ENCODE results near the gene MTMR11. TPM values are rescaled to one million over a fixed set of nuclear protein-coding genes. Genes with fewer than 3 reads are reported as not detected.

The MTMR11 gene, protein sequence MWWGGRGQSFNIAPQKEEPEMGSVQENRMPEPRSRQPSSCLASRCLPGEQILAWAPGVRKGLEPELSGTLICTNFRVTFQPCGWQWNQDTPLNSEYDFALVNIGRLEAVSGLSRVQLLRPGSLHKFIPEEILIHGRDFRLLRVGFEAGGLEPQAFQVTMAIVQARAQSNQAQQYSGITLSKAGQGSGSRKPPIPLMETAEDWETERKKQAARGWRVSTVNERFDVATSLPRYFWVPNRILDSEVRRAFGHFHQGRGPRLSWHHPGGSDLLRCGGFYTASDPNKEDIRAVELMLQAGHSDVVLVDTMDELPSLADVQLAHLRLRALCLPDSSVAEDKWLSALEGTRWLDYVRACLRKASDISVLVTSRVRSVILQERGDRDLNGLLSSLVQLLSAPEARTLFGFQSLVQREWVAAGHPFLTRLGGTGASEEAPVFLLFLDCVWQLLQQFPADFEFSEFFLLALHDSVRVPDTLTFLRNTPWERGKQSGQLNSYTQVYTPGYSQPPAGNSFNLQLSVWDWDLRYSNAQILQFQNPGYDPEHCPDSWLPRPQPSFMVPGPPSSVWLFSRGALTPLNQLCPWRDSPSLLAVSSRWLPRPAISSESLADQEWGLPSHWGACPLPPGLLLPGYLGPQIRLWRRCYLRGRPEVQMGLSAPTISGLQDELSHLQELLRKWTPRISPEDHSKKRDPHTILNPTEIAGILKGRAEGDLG
- total RNA-seq = 0.16 and 0.94 TPM in 2 replicates

DNA sequence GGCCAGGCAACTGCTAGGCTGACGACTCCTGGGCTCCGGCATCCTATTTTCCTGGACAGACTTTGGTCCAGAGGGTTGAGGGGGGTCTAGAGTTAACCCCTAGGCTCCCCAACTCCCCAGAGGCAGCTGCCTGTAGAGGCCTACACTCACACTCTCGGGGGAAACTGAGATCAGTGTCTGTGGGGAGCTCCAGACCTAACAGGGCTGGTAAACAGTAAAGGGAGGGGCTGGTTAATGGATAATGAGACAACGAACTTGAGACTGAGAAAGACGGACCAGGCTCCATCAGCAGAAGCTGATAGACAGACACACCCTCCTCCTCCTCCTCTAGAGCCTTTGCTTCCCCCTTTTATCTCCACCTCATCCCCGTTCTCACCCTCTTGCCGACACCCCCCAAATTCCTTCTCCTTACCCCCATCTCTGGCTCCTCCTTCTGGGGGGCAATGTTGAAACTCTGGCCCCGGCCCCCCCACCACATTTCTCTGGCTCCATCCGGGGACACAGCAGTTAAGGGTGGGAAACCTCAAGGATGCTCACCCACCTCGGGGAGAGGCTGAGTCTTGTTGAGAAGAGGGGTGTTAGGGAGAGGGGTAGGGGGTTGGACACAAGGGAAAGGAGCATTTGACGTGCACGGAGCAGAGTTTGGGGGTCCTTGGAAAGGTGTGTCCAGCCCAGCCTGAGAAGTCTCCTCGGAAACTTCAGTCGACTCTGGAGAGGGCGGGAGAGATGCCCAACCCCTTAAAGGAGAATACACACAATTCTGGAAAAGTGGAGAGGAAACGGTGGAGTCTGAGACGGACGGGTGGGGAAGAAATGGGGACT, at the start of gene MTMR11:
Gene MTMR11 (minus strand): TSS at position 710 of the 822 bp plus-strand sequence. CDS start 232 bp downstream, at position 478.

DNA sequence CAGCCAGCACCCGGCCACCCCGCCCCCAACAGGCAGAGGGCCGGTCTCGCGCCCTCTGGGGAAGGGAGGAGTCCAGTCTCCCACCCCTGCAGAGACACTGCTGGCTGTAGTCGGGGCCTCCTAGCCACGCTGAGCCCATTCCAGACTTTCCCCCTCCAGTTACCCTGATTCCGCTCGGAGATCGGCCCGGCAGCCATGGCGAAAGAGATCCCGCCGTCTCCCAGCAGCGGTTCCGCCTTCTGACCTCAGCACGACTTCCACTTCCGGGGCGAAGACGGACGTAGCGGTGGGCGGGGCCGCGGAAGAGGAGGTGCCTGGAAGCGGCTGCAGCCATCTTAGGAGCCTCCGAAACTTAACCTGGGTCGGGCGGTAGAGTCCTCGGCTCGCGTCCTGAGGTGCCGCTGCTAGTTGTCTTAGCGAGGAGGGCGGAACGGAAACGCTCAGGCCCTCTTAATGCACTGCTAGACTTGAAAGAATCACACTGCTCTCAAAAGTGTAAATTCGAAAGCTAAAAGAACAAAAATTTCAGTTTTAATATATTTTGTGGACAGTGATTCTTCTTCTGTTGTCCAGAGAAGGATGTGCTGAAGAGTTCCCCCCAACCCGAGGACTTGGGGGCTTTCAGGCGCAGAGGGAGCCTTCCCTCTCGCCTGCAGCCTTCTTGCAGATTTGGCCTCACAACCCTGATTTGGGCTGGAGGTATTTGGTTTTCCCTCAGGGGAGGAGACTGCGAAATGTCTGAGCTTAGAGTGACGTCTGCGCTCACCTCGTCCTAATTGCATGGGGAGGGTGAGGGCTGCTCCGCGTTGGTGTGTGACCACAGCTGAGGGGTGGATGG, 8.9 kb downstream of the MTMR11 start, which contains the start of gene SF3B4:
Gene SF3B4 (minus strand): TSS at position 241 of the 838 bp plus-strand sequence. CDS start 44 bp downstream, at position 197.

DNA sequence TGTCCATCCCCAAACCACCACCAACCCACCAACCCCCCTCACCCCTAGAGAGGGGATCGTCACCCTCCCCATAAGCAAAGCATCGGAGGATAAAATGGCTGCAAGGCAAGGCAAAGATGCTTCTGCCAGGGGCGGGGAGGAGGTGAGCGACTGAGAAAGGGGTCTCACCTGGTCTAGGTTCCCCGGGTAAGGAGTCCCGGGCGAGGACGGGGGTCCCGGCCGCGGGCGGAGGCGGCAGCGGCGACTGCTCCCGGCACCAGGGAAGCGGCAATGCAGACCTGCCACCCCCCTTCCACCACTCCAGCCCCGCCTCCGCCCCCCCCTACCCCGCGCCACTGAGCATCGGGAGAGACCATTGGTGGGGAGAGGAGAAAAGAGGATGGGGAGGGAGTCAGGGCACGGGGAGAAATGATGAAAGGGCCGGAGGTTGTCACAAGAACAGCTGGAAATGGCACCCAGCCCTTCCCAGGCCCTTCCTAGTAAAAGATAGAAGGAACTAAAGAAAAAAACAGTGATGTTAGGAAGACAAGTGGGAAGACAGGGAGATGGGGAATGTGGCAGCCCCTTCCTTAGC, 19.0 kb downstream of the MTMR11 start, which contains the start of gene SV2A:
Gene SV2A (minus strand): TSS at position 274 of the 574 bp plus-strand sequence. CDS start 4,004 bp downstream, outside the sequence.

DNA sequence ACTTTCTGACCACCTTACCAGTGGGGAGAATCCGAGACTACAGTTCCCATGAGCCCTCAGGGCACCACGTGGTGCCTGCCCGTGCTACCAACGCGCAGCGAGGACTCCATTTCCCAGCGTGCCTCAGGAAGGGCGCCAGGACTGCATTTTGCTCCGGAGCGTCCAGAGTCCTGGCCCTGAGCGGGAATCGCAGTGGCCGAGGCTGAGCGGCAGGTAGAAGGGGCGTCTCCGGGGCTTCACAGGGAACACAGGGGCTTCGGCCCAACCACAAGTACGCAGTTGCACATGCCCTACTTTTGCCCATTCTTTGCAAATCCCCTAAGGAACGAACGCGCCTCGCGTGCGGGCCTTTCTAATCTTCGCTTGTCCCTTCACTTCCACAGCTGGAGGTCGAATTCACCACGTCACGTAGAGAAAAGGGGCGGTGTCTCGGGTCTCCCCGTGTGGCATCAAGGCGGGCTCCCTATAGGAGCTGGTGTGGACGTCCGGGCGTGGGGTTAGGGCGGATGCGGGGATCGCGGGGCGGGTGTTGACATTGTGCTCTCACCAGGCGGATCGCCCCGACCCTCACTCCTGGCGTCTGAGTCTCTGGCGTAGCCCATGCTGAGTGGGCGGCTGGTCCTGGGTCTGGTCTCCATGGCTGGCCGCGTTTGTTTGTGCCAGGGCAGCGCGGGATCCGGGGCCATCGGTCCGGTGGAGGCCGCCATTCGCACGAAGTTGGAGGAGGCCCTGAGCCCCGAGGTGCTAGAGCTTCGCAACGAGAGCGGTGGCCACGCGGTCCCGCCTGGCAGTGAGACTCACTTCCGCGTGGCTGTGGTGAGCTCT, 37.0 kb downstream of the MTMR11 start, which contains the start of gene BOLA1:
Gene BOLA1 (plus strand): TSS at position 109 of the 825 bp plus-strand sequence. CDS start 492 bp downstream, at position 601.

Other genes with a start within 250 kb of the MTMR11 start
- not detected in 2 replicates for gene FCGR1A, start 154.2 kb downstream of the MTMR11 start, total RNA-seq
- 7.8 and 8.3 TPM in 2 replicates for gene BOLA1, start 37.3 kb downstream of the MTMR11 start, total RNA-seq
- 0.32 and 3.3 TPM in 2 replicates for gene SV2A, start 19.0 kb downstream of the MTMR11 start, total RNA-seq
- 6.2 and 18.9 TPM in 2 replicates for gene SF3B4, start 9.1 kb downstream of the MTMR11 start, total RNA-seq
- gene OTUD7B, start 73.8 kb upstream of the MTMR11 start, total RNA-seq = 8.4 and 16.9 TPM in 2 replicates
- 18.6 and 43.3 TPM in 2 replicates for gene VPS45, start 130.9 kb upstream of the MTMR11 start, total RNA-seq
- 91.6 and 107 TPM in 2 replicates for gene PLEKHO1, start 213.0 kb upstream of the MTMR11 start, total RNA-seq

All from bladder microvascular endothelial cell (primary cell).